Head of caudate nucleus (tissue), 42 donors: ENCODE data around the gene COPZ1.

ENCODE experiments used
- DNase-seq, 42 donors: peaks; one replicate each; pipeline versions ENCODE4 v3.0.0 to v3.0.0-alpha.2; 2020 to 2021; ENCODE audit warnings: mixed read lengths in 7 of 42
- intact Hi-C: fragments of 100-400 bp; cut with DNase I; formaldehyde crosslinking; loops from one replicate; pipeline ENCODE4 v1.15.0; 2022

Gene COPZ1

DNA sequence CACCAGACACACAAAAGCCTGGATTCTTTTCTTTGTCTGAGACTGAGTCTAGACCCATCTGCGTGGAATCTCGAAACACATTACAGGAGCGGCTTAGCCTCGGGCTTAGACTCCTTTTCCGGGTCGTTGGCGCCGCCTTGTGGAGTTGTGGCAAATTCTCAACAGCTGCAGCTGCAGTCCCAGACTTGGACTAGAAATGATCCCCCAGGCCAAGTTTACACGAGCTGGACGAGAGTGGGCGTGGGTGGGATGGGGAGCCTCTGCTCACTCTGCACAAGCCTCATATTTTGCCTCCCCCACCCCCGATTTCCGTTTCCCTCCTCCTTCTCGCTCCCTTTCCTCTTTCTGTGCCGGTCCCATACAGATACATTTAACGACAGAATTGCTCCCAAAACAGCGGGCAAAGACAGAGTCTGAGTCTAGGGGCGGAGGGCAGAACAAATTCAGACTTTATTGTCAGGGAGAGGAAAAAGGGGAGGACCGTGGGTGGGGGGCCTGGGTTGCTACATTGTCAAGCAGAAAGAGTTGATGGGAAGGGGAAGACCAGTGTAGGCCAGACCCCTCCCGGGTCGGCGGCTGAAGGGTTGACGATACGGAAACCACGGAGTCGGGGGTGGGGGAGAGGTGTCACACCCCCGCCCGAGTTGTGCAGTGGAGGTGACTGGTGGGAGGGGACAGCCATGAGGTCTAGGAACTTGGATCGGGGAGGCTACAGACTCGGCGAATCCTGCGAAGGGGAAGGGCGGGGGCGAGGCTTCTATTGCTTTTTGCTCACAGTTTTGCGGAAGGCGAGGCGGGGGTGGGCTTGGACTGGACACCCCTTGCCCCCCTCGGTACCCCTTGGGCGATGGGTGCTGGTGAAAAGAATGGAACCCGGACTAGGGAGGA is 44.0 kb downstream of the COPZ1 start:
- intact Hi-C loops = loop anchor here (5.0 kb wide), 1 partner anchor 152 kb away; no protein-coding TSS in a partner anchor
- peak; percentile 86 to 97 (median 94) for DNase-seq

DNA sequence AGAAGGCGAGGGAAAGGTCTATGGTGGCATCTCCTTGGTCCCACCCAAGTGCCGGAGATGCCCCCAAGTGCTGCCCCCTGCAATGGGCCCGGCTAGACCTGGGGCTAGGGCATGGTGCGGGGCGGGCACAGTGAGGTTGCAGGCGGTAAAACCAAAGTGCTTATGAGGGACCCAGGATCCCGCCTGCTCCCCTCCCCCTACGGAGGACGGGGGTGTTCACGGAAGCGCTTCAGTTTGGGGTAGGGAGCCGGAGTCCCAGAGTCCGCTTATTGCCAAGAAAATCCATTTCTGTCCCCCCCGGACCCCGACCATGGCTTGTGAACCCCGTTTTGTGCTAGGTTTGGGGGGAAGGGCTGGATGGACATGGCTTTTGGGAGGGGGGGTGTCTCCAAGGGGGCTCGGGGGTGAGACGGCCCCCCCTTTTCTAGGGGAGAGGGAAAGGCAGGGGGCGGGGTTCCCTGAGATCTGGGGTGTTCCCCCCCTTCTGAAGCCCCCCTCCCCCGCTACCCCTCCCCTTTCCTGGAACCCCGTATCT is 44.7 kb downstream of the COPZ1 start:
- intact Hi-C loops = loop anchor here (5.0 kb wide), 1 partner anchor 152 kb away; no protein-coding TSS in a partner anchor
- DNase-seq = no peak

DNA sequence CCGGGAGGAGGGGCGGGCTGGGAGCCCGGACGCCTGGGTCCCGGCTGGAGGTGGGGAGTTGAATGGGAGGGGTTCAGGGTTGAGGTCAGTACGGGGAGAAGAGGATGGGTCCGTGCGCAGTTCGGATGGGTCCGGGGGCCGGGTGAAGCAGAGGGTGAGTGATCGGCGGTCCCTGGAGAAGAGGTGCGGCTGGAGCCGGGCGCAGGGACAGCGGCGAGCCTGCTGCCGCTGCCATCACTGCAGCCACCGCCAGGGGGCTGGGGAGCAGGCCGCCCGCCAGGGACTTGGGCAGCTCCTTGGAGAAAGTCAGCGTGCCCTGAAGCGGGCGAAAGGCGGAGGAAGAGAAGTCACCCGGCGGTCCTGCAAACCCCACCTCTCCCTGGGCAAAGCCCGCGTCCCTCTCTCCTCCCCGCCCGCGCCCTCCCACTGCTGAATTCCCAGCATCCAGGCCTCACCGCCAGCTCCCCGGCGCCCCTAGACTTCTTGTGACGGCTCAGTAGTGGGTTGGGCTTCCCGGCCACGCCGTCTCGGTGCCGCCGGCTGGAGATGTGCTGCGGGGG is 45.3 kb downstream of the COPZ1 start:
- peak in 40 of 42 donors; percentile 39 to 89 (median 74) for DNase-seq
- intact Hi-C loops = no loop called here

DNA sequence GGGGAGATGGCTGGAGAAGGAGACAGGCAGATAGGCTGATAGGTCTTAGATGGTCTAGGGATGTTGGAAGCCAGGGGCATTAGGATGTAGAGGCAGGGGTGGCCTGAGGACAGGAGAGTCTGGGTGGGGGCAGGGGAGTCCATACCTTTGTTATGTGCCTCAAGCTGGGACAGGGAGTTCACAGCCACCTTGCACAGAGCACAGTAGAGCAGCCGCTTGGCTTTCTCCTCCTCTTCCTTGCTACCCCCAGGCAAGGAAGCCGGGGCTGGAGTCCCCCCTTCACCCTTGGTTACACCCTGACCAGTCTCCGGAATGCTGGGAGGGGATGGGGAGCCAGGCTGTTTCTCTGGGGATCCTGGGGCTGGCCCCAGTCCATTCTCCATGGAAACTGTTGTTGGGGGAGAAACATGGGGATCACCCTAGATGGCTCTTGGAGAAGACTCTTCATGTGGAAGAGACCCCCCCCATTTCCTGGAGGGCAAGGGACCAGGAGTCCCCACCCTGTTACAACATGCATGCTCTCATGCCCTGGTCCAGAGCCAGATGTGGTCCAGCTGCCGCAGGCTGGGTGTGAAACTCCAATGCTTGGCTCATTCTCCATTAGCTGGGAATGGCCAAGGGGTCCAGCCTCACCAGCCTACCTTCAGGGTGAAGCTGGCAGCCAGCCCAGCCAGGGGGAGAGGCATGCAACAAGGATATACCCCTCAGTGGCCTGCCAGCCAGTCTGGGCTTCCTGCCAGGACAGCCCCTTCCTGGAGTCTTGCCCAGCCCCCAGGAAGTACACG is 46.6 kb downstream of the COPZ1 start:
- intact Hi-C loops = no loop called here
- DNase-seq = peak in 4 of 42 donors; percentile 40 to 65 (median 58)

DNA sequence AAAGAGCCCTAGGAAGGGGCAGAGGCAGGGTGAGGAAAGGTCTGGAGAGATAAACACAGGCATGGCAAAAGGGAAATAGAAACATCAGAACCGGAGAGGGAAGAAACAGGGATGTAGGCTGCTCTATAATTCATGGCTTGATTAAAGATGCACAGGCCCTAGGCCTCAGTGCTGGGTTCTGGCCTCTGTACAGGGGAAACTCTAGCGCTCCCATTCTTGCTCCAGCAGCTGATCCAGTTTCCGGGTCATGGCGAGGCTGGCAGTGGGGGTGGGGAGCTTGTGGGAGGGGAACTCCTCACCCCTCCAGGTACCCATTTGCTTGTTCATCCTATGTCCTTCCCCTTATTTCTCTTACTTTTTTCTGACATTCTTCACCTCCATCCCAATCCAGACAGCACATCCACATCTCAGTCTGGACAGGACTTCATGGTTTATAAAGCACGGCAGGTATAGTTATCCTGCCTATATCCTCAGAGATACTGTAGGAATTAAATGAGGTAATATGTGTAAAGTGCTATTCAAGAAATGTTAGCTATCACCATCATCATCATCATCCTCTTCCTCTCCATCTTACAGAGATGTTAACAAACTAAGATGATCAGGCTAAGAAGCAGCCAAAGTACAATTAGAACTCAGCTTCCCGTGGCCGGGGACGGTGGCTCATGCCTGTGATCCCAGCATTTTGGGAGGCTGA is 47.3 kb downstream of the COPZ1 start:
- no peak for DNase-seq
- intact Hi-C loops = no loop called here

DNA sequence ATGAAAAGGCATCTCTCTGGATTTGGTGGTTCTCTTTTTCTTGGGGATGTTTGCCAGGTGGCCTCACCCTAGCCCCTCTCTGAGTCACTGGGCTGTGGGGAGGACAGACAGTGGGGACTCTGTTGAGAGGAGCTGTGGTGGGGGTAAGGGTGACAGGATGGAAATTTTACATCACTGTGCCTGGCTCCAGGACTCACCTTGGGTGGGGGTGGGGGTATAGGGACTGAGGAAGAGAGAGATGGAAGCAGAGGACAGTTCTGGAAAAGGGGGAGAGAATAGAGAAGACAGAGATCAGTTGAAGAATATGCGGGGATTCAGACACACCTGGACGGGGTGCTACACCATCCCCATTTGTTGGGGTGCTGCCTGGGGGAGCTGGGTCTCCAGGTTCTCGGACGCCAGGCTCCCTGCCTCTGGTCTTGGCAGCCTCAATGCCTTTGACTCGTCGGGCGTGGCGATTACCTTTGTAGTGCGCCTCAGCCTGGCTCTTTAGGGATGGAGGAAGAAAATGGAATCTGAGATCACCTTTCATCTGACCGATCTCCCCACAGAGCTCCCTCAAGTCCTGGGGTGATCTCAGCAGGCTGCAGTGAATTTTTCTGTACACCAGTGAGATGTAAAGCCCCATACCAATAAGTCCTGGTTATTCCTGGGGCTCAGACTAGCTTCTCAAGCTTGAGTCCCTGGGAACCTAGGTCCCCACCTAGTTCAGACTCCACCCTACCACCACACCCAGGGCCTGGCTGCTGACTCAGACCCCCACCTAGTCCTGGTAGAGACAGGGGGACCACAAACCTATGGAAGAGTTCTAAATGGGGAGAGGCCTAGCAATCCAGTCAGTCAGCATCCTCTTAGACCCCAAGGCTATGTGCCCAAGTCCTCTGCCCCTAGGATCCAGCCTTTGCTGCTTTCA is 49.0 kb downstream of the COPZ1 start:
- intact Hi-C loops = no loop called here
- peak in 1 of 42 donors; percentile 24 for DNase-seq

DNA sequence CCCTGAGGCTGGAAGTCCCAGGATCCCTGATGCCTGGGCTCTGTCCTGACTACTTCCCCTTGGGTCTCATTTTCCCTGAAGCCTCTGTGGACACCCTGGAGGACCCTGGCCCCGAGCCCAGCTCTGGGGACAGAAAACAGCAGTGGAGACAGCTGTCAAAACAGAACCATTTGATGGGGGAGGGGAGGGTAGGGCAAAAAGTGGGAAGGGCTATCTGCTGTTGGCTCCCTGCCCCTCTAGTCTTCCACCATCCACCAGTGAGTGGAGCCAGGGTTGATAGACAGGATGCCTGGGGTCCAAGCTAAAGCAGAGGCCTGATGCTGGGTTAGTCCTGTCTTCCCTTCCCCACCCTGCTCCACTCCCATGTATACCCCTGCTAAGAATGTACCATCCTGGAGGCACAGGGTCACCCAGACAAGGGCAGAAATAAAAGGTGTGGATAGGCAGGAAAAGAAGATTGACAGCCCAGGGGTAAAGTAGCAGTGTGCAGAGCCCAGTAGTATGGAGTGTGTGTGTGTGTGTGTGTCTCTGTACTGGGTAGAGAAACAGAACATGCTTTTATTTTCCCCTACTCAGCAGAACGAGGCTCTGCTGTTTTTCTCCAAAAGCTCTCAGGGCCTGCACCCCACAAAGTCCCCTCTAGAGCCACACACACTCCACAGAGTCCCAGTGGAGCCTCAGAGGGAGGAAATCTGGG is 49.8 kb downstream of the COPZ1 start:
- DNase-seq = peak in 1 of 42 donors; percentile 30
- intact Hi-C loops = no loop called here

DNA sequence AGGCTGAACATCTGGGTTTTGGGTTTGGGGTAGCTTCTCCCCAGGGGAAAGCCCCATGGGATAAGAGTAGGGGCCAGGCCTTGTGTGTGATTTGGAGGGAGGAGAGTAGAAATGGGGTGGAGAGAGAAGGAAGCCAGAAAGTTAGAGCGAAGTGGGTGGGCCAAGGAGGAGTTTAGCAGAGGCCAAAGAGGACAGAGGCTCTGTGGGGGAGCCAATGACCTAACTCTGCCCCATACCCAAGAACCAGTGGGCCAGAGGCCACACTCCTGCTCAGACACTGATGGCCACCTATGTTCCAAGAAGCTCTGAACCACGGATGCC is 50.3 kb downstream of the COPZ1 start:
- DNase-seq = no peak
- intact Hi-C loops = no loop called here

DNA sequence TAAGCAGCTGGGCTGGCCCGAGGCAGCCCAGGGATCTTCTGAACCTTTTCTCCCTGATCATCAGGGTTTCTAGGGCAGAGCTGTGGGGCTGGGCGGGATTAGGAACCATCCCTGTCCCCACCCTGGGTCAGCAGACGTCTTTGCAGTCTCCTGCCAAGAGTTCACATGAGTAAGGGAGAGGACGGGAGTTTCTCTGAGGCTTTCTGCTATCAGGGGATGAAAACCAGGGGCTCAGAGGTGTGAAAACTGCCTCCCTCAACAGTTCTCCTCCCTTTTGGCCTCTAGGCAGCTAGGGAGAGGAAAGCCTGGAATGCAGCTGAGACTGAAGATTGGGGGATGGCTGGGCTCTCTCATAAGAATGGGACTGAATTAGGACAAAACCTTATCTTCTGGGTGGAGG is 51.7 kb downstream of the COPZ1 start:
- intact Hi-C loops = no loop called here
- peak in 1 of 42 donors; percentile 20 for DNase-seq

DNA sequence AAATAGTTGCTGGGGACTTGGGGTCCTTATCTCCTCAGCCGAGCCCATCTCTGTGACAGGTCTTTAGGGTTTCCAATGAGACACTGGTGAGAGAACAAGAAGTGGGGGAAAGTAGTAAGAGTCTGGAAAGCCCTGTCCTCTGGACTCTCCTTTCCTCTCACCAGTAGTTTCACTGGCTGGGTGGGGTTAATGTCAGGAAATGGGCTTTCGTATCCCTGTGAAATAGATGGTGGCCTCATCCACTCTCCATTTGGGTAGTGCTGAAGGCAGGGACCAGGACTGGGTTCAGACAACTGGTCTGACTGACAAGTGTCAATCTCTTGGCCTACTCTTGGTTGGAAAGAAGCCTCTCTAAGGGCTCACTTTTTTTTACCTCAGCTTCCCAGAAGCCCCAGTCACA is 52.1 kb downstream of the COPZ1 start:
- intact Hi-C loops = no loop called here
- DNase-seq = no peak

DNA sequence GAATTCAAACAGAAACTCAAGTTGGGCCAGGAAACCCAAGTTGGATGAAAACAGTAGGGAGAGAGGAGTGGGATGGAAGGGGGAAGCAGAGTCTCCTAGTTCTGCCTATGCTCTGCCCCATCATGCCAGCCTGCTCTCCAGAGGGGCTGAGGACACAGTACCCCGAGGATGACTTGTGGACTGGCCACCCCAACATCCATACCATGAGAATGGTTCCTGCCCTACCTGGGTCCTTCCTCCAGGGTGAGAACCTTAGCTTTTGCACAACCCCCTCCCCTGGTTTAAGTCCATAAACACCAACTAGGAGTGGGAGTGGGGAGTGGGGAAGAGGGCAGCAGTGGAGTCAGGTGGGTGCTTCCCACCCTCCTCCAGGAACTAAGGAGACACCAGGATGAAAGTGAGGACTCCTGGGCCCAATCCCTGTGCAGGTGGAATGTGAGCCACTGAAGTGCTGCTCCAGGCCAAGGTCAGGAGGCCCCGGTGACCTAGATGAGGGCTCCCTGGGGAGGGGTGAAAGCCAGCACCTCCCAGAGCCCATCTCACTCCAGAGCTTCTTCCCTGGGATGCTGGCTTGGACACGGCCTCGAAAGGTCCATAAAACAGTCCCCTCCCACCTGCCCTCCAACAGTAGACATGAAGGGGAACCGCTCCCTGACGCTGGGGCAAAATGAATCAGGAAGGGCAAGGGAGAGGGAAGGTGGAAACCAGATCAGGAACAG is 53.0 kb downstream of the COPZ1 start:
- intact Hi-C loops = no loop called here
- no peak for DNase-seq

DNA sequence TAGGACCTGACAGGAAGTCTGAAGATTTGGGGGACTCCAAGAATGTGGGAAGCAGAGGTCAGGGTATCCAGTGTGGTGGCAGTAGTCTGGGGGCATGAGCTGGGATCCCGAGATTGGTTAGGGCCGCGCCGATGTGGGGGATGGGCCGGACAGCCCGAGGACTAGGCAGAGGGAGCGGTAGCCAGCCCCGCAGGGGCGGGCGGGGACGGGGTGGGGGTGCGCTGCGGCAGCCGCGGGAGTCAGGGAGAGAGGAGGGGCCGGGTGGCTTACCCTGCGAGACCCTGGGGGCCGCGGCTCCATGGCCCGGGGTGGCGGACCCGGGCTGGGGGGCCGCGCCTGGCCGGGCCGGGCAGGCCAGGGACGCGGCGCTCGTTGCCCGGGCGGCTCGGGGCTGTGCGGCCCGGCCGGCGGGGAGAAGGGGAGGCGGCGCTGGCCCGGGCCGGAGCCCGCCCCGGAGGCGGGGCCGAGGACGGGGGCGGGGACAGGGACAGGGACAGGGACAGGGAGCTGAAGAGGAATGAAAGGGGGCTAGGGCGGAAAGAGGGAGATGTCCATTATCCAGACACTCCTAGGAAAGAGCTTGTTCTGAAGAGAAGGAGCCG is 54.0 kb downstream of the COPZ1 start:
- intact Hi-C loops = no loop called here
- DNase-seq = peak in 32 of 42 donors; percentile 44 to 80 (median 64)

DNA sequence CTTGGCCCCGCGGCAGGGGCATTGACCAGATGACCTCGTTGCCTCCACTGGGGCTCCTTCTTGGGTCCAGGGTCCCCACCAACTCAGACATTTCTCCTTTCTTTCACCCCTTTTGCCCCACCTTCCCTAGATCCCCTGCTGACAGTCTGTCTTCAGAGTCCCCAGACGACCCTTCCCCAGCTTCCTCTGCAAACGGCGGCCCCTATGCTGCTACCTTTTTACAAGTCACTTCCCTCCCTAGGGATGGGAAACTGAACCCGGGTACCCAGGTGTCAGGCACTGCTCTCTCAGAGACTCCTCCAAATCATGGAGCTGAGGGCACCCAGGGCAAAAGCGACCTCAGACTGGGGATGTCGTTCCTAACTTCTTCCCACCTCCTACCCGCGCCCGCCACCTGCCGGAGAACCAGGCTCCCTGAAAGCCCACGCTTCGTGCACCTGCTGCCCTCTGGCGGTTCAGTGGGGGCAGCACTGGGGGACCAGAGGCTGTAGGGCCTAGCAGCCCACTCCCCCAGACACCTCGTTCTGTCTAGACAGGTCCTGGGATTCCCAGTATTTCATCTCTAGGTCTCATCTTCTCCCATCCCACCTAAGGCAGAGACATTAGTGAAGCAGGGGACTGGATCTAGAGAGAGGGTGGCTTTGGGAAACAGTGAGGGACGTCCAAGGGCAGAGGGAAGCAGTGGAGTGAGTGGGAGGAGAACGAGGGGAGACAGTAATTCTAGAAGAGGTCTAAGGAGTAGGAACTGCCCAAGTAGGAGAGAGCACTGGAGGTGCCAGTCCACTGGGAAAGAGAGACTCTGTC is 54.7 kb downstream of the COPZ1 start:
- intact Hi-C loops = no loop called here
- peak; percentile 75 to 97 (median 93) for DNase-seq

DNA sequence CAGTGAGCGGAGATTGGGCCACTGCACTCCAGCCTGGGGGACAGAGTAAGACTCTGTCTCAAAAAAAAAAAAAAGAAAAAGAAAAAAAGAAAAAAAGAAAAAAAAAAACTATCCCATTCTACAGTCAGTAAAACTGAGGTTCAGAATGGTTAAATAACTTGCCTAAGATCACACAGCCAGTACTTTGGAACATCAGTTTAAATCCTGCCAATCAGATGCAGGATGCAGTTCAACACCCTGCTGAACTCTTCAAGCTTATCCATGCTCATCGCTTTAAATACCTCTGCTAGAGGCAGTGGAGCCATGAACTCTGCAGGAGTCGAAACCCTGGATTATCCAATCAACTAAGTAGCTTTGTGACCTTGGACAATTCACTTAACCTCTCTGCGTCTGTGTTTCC is 56.2 kb downstream of the COPZ1 start:
- intact Hi-C loops = no loop called here
- no peak for DNase-seq

DNA sequence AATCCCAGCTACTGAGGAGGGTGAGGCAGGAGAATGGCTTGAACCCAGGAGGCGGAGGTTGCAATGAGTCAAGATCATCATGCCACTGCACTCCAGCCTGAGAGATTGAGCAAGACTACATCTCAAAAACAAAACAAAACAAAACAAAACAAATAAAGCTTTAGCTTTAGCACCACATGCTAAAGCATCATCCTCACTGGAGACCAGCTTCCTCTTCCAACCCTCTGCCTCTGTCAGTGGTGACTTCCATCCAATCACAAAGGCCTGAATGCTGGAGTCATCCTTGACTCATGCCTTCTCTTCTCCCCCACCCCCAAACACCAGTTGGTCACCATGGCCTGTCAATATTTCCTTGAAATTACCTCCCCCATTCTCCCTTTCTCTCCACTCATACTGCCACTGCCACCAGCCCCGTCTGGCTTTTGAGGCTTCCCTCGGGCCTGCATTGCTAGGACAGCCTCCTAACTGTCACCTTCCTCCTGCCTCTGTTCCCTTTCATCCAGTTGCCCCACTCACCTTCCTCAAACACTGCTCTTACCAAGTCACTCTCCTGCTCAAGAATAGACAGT is 58.2 kb downstream of the COPZ1 start:
- intact Hi-C loops = no loop called here
- DNase-seq = no peak
